GM10266 (cell line): ENCODE measurements around the gene WDFY2.

Source experiments
- DNase-seq: peaks from one replicate; pipeline ENCODE4 v3.0.0; 2012; ENCODE audit errors: extremely low spot score
- CTCF ChIP-seq: IDR thresholded peaks from 2 replicates; pipeline ENCODE4 v1.5.1; 2012; ENCODE audit warnings: mild to moderate bottlenecking, low read depth; ENCODE audit not compliant: control insufficient read depth, insufficient read depth; ENCODE audit errors: missing control alignments

WDFY2 gene

DNA sequence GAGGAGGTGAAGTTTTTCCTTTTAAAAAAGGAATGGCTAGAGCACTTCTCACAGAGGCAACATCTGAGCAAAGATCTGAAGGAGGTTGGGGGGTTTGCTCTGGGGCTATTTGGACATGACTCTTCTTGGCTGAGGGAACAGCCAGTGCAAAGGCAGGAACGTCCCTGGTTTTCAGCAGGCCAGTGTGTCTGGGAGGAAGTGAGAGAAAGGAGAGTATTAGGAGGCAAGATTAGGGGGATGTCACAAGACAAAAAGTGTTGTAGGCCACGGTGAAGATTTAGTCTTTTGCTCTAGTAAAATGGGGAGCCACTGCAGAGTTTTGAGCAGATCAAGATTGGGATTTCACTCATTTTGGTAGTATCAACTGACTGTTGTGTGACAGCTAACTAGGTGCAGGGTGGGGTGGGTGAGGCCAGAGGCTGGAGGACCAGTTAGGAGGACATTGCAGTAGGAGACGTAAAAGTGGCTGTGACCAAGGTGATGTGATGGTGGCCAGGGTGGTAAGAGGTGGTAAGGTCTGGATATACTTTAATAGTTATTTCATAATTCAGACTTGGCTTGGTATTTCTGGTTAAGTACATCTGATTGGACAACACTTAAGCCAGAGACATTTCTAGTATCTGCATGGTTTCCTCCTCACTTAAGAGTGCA is 40.6 kb downstream of the WDFY2 start:
- no peak for DNase-seq
- TF ChIP-seq CTCF = no peak

DNA sequence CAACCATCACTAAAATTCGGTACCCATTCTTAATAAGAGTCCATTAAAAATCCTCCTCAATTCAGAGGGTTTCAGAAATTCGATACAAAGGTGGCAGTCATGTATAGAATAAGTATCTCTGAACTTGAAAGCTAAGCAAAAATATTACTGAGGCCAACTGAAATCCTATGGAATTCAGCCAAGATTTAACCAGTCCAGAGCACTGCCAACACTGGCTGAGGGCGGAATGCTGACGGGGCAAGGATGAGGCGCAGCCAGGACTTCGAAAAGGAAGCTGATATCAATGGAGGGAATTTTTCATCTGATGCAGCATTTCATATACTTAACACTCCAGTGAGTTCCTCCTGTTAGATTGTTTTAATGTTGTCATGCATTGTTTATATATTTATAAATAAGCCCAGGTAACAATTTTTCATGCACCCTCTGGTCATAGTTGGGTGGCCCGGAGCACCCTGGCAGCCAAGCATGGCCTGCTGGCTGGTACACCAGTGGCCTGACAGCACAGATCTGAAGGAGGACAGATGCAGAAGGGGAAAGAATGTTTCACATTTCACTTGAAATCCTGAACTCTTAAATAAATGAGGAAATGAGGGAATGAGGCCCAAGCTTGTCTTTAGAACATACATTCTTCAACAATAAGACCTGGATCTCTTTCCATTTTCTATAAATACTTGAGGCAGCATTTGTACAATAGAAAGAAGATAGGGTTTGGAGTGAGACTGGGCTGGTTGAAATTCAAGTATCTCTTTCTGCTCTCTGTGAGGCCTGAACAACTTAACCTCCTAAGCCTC is 41.5 kb downstream of the WDFY2 start:
- DNase-seq = no peak
- TF ChIP-seq CTCF = no peak

DNA sequence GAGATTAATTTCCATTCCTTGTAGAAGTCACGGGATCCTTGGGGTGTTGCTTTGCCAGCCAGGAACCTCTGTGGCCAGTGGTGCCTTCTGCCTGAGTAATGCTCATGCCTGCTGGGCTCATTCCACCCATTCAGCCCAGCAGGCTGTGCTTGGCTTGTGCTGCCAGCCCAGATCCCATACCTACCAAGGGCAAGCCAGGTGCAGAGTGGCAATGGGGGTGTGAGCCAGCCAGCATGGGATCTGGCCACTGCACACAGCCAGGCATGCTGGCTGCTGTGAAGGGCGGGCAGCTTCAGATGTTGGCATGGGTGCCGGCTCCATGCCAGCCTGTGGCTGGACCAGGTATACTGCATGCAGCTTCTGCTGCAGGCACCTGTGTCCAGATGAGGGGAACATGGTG is 42.5 kb downstream of the WDFY2 start:
- DNase-seq = no peak
- TF ChIP-seq CTCF = no peak

DNA sequence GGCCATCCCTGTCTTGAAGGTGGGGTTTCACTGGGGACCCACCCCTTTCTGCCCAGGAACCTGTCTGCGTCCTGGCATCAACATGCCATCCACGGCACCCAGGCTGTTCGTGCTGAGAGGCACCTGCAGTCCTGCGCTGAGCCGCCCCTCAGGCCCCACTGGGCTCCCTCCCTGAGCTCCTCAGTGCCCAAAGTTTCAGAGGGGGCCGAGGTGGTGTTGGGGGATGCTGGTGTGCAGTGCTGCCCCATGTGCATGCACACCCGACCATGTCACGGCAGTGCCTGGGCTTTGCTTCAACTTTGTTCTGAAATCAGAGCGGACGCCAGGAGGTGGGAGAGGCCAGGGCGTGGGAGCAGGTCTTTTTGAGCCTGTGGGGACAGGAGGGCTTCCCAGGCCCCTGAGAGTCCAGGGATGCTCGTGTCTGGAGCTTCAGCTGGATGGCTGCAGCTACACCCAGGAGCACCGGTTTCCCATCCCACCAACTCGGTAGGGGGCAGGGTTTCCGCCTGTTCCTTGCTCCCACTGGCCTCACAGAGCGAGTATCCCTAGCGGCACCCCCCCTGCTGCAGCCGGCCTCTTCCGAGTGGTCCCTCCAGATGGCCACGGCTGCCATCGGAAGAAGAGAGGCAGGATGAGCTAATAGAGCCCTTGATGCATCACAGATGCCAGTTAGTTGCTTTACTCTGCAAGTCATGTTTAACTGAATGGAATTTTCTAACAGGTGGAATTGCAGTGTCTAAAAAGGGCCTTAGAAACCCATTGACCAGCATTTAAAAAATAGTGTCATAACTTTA is 44.0 kb downstream of the WDFY2 start:
- TF ChIP-seq CTCF = no peak
- no peak for DNase-seq

GRCh38 chr13:51629491-51630287 is 45.4 kb downstream of the WDFY2 start:
- no peak for DNase-seq
- TF ChIP-seq CTCF = no peak

- DNase-seq = no peak
- no peak for TF ChIP-seq CTCF
Measured at GRCh38 chr13:51630288-51630615, 46.0 kb downstream of the WDFY2 start.
